Astrocyte of the cerebellum (primary cell): ENCODE results near the gene COLEC12.

Experiments
- DNase-seq: peaks from one replicate; pipeline ENCODE4 v3.0.0-alpha.2; 2011; ENCODE audit warnings: low read depth
- H3K4me3 ChIP-seq: 2 replicates; pipeline ENCODE4 v1.5.1; 2011; ENCODE audit warnings: mild to moderate bottlenecking, low read depth, low read length, moderate library complexity
- in situ Hi-C: cut with HindIII; loops from 2 replicates; pipeline ENCODE4 v1.10.0; 2017; ENCODE audit warnings: low sequenced_read_pairs
- TF ChIP-seq, protein P1 (sequence below): IDR thresholded peaks from 2 replicates; pipeline ENCODE4 v1.5.1; 2012; ENCODE audit warnings: low read length, low read depth, moderate library complexity, mild to moderate bottlenecking; ENCODE audit errors: missing control alignments

The COLEC12 gene

DNA sequence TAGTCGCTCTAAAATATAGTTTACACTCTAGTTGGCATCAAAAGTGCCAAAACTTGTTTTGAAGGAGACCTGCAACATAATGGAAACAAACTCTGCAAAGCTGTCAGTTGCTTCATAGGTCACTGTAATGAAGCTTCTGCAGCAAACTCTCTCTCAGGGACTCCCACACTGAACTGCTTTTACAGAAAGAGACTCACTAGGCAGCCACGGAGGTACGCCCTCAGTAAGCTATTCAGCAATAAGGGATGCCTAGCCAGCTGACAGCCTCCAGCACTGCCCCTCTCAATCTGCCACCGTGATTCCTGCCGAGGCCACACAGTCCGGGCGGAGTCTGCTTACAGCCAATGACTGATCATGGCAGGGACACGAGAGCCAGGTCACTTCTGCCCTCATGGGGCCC lies 51.1 kb downstream of the COLEC12 start:
- no peak for DNase-seq
- no peak overlapping the region for H3K4me3 ChIP-seq
- in situ Hi-C loops, result no loop called here
- TF ChIP-seq, protein P1, sequence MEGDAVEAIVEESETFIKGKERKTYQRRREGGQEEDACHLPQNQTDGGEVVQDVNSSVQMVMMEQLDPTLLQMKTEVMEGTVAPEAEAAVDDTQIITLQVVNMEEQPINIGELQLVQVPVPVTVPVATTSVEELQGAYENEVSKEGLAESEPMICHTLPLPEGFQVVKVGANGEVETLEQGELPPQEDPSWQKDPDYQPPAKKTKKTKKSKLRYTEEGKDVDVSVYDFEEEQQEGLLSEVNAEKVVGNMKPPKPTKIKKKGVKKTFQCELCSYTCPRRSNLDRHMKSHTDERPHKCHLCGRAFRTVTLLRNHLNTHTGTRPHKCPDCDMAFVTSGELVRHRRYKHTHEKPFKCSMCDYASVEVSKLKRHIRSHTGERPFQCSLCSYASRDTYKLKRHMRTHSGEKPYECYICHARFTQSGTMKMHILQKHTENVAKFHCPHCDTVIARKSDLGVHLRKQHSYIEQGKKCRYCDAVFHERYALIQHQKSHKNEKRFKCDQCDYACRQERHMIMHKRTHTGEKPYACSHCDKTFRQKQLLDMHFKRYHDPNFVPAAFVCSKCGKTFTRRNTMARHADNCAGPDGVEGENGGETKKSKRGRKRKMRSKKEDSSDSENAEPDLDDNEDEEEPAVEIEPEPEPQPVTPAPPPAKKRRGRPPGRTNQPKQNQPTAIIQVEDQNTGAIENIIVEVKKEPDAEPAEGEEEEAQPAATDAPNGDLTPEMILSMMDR, result no peak

DNA sequence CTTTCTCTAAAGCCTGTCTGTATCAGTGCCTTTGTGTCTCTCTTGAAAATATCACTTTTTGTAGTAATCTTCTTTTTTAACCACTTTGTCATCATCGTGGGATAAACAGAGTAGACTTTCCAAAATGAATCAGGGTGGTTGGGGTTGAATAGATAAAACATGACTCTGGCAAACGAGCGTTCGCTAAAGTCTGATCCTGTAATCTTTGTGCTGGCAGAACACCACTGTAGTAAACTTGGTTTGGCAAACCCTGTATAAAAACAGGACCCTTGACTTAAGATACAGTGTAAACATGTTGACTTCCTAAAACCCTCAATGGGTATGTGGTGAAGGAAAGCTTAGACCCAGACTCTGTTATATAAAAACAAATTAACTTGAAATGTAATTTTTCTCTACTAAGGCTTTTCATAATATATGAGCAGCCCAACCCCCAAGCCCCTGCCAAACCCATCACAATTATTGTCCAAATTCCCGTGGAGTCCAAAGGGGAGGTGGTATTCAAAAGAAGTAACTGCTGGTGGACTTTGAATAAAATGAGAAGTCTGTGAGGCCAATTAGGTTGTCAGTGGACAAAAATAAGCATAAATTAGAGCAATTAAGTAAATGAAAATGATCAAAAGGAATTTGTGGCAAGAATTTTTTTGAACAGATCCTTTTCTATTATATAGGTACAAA lies 52.2 kb downstream of the COLEC12 start:
- in situ Hi-C loops, result no loop called here
- no peak for DNase-seq
- H3K4me3 ChIP-seq, result no peak overlapping the region
- TF ChIP-seq, protein P1, result no peak

DNA sequence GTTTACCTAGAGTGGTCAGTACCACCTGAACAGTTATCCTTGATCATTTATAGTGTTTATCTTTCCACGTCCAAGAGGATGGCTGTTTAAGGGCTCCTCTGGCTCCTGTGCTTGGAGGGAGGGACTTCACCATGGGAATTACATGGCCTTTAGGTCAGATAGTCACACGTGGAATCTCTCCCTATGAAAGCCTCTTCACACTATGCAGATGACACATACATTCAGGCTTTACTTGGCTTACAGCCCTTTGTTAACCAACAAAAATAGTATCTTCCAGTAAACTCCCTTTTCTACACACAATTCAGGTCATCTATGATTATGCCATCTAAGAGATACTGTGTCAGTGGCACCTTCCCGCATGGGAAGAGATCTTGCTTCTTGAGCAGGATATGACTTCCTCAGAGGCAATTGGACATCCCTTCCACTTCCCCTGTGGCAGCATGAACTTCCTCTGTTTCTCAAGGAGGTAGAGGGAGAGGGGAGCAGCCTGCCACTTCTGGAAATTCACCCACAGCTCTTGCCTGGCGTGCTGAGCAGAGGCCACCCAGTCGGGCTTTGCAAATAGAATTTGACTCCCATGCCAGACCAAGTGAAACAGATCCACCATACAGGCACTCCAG lies 53.5 kb downstream of the COLEC12 start:
- H3K4me3 ChIP-seq, result no peak overlapping the region
- TF ChIP-seq, protein P1, result no peak
- DNase-seq, result no peak
- in situ Hi-C loops, result no loop called here

DNA sequence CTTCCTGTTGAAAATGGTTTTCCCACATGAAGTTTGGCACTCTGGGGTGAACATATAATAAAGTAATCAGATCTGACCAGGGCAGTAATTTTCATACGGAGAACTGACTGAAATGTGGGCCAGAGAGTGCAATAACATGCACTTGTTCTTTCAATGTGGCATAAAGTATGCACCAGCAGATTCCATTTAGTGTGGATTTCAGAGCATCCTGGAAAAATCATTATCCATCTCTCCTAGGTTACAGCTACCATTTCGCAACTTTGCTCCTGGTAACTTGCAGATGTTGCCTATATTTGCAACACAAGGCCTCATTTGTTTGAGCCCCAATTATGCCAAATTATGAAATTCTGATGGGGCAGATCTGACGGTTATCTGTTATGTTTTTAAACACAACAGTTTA lies 55.4 kb downstream of the COLEC12 start:
- DNase-seq, result no peak
- no peak overlapping the region for H3K4me3 ChIP-seq
- TF ChIP-seq, protein P1, result no peak
- in situ Hi-C loops, result no loop called here

DNA sequence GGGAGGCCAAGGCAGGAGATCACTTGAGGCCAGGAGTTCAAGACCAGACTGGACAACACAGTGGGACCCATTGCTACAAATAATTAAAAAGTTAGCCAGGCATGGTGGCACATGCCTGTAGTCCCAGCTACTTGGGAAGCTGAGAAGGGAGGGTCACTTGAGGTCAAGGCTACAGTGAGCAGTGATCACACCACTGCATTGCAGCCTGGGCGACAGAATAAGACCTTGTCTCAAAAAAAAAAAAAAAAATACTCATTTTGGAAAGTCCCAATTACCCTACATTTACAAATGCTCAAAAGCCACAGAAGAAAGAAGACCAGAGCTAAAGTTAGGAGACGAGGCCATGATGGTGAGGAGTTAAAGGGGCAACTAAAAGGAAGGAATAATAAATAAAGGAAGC lies 61.9 kb downstream of the COLEC12 start:
- in situ Hi-C loops, result no loop called here
- H3K4me3 ChIP-seq, result no peak overlapping the region
- TF ChIP-seq, protein P1, result no peak
- DNase-seq, result no peak

DNA sequence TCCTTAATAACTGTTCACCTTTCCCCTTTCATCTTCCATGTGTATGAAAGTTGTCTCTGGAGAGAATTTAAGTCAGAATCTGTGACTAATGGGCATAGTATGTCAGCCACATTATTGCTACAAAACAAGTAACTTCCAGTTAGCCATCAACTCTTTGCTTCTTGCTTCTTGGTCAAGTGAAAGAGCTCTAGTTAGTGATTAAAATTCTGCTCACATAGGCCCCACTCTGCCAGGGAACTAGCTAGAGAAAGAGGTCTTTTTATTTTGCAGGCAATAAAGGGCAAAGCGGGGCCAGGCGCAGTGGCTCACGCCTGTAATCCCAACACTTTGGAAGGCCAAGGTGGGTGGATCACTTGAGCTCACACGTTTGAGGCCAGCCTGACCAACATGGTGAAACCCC lies 64.6 kb downstream of the COLEC12 start:
- in situ Hi-C loops, result no loop called here
- no peak overlapping the region for H3K4me3 ChIP-seq
- DNase-seq, result no peak
- TF ChIP-seq, protein P1, result no peak
